Lower leg skin (tissue), 4 donors: Measurements from ENCODE around the gene HOXA13. TPM values are rescaled to one million over a fixed set of nuclear protein-coding genes. Genes with fewer than 3 reads are reported as not detected.
A peak's percentile ranks its signal among the peaks of the same experiment; 100 is the strongest.

Experiments
- DNase-seq, 2 donors: peaks; one replicate each; pipeline ENCODE4 v3.0.0-alpha.2; 2019; ENCODE audit warnings: low spot score in 2 of 2
- H3K4me3 ChIP-seq: fragments of 200-600 bp; sonication (generic); 2 replicates; pipeline ENCODE4 v1.5.1; 2017; ENCODE audit warnings: mild to moderate bottlenecking, low read depth; ENCODE audit not compliant: poor library complexity, severe bottlenecking
- CTCF ChIP-seq, 3 donors: fragments of 450-650 bp; IDR thresholded peaks; one replicate each; pipeline ENCODE4 v1.5.1; 2016; ENCODE audit warnings: antibody characterized with exemption in 3 of 3, mild to moderate bottlenecking in 3 of 3, moderate library complexity in 2 of 3
- POLR2A ChIP-seq, 2 donors: fragments of 450-650 bp; IDR thresholded peaks; one replicate each; pipeline ENCODE4 v1.6.1; 2016 to 2017; ENCODE audit warnings: antibody characterized with exemption in 2 of 2, mild to moderate bottlenecking in 1 of 2, moderate library complexity in 1 of 2
- WGBS, 2 donors: methylation state at CpG; one replicate each; pipeline ENCODE4 v1.1.5; 2018; 5-methylcytosine and 5-hydroxymethylcytosine counted together
- intact Hi-C: fragments of 100-400 bp; cut with DNase I; formaldehyde crosslinking; loops from one replicate; pipeline ENCODE4 v1.15.0; 2023; ENCODE audit warnings: low total_unique reads
- total RNA-seq, 4 donors: library from RNA; depleted of rRNA; stranded (reverse); fragments of >200 nt; gene quantifications; one replicate each; pipeline ENCODE4 v1.1.0, GENCODE V29; 2016

The HOXA13 gene
- total RNA-seq, 4 donors from 2014 or later, result 0.11 to 0.54 (median 0.27) TPM

GRCh38 chr7:27221201-27221797 lies 21.4 kb upstream of the HOXA13 start:
- H3K4me3 ChIP-seq, result no peak overlapping the region
- TF ChIP-seq CTCF (IDR thresholded peaks at IDR 0.05) (no peak), POLR2A (IDR thresholded peaks at IDR 0.05) (no peak)
- intact Hi-C loops, result no loop called here
- DNase-seq, result peak in 1 of 2 donors; percentile 13
- 91 to 97% methylated on average over 3 of the region's 3 CpGs for WGBS, 2 donors

- 30 to 48% methylated on average over 13 to 37 of the region's 45 CpGs for WGBS, 2 donors
- peak in 1 of 2 donors; percentile 71 for DNase-seq
- no peak overlapping the region for H3K4me3 ChIP-seq
- TF ChIP-seq CTCF (IDR thresholded peaks at IDR 0.05) (no peak), POLR2A (IDR thresholded peaks at IDR 0.05) (no peak)
- intact Hi-C loops, result no loop called here
Measured at GRCh38 chr7:27220440-27220955, 20.6 kb upstream of the HOXA13 start.

- no peak overlapping the region for H3K4me3 ChIP-seq
- intact Hi-C loops, result no loop called here
- WGBS, 2 donors, result 72 to 82% methylated on average over 4 of the region's 4 CpGs
- TF ChIP-seq CTCF (IDR thresholded peaks at IDR 0.05) (no peak), POLR2A (IDR thresholded peaks at IDR 0.05) (no peak)
- peak in 1 of 2 donors; percentile 52 for DNase-seq
Measured at GRCh38 chr7:27219821-27220220, 19.9 kb upstream of the HOXA13 start.

DNA sequence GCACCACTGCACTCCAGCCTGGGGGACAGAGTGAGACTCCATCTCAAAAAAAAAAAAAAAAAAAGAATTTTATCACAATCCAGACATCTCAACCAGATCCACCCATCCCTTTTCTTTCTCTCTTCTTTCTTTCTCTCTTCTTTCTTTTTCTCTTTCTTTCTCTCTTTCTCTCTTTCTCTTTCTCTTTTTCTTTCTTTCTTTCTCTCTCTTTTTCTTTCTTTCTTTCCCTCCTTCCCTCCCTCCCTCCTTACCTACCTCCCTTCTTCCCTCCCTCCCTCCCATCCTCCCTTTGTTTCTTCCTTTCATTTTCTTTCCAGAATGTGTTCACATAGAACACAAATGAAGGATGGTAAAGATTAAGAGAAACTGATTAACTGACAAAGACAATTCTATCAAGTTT lies 18.1 kb upstream of the HOXA13 start:
- no peak for DNase-seq
- no peak overlapping the region for H3K4me3 ChIP-seq
- TF ChIP-seq CTCF (IDR thresholded peaks at IDR 0.05) (no peak), POLR2A (IDR thresholded peaks at IDR 0.05) (no peak)
- intact Hi-C loops, result no loop called here

DNA sequence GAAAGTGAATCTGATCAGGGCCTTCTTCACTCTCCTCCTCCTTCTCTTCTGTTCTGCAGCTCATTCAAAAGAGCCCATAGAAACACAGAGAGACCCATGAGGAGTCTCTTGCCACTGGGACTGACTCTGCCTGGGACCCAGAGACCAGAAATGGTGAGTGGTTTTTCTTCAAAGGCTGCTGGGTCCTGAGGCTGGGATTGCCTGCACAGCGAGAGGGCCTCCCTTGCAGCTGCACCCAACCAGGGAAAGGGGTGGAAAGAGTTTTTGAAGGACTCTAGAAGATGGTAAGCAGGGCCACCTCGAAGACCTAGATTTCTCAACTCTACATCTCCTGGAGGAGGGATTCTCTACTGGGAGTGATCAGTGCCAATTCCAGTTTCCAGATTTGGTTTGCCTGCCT lies 15.5 kb upstream of the HOXA13 start:
- intact Hi-C loops, result no loop called here
- 87 to 90% methylated on average over 2 of the region's 2 CpGs for WGBS, 2 donors
- no peak overlapping the region for H3K4me3 ChIP-seq
- TF ChIP-seq POLR2A (IDR thresholded peaks at IDR 0.05), result no peak
- no peak for TF ChIP-seq CTCF (IDR thresholded peaks at IDR 0.05)
- DNase-seq, result peak in 1 of 2 donors; percentile 59
